ENCODE data around the gene RPE65.
"Not testable (repeated sequence)": the region's sequence is repeated elsewhere in the genome, so short reads cannot be mapped to it uniquely, and the experiment has no call there.

RPE65 gene

DNA sequence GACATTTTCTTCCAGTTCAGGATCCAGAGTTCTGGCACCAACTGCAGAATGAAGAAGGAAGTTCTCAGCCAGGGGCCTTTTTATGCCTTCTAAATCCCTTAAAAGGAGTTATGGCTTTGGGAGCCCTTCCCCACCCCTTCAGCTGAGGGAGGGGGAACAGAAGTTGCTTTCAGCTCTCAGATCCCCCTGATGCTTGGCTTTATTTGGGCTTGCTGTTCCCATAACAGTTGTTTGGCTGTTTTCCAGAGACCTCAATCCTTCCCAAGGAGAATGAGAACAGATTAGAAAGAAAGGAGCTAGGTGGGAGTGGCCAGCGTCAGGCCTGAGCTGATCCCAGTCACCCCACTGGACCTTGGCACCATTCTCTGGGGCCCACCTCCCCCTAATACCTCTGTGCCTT, at the start of gene RPE65:
Gene RPE65 (minus strand): TSS at position 54 of the 400 bp plus-strand sequence. CDS start 49 bp downstream, at position 5.
- no peak for DNase-seq

DNA sequence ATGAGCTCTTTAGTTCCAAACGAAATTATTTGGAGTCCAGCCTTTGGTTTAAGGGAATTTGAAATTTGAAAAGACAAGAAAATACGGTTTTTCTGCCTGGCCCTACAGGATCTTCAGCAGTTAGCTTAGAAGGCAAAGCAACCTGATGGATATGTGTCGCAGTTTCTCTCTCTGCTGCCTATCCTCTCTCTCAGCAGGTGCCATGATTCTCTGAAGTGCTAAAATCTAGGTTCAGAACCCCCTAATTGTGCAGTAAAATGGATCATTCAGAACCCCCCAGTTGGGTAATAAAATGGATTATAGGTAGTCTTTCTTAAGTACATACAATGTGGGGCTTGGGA, 47.6 kb upstream of the RPE65 start:
- no peak for DNase-seq

DNA sequence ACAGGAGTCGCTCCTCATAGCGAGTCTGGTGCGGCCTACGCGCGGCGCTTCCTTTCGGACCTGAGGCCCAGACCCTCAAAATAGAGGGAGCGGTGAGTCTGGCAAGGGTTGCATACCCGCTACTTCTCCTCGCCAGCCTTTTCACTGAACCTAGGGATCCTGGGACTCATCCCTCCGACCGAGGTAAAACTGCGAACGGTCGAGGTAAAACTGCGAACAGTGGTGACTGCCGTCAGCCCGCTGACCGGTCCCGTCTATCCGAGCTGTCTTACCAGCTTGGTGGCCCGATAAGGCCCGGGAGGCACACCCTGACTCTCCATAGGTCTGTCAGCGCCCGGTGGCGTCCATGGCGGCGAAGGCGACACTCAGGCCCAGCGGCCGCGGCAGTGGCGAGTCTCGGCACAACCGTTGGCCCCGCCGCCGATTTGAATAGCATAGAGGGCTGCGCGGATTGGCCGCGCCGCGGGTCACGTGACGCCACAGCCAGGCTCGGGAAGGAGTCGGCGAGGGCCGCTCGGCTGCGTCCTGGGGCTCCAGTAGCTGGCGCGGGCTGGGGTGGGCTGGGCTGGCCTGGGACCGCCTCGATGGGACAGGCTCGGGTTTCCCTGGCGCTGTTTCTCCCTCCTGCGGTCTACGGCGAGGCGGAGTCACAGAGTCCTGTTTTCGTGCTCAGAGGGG, 47.1 kb upstream of the RPE65 start, which contains the start of gene DEPDC1:
Gene DEPDC1 (minus strand): TSS at position 403 of the 678 bp plus-strand sequence. CDS start 83 bp downstream, at position 320.
- peak; percentile 83 to 86 for DNase-seq

DNA sequence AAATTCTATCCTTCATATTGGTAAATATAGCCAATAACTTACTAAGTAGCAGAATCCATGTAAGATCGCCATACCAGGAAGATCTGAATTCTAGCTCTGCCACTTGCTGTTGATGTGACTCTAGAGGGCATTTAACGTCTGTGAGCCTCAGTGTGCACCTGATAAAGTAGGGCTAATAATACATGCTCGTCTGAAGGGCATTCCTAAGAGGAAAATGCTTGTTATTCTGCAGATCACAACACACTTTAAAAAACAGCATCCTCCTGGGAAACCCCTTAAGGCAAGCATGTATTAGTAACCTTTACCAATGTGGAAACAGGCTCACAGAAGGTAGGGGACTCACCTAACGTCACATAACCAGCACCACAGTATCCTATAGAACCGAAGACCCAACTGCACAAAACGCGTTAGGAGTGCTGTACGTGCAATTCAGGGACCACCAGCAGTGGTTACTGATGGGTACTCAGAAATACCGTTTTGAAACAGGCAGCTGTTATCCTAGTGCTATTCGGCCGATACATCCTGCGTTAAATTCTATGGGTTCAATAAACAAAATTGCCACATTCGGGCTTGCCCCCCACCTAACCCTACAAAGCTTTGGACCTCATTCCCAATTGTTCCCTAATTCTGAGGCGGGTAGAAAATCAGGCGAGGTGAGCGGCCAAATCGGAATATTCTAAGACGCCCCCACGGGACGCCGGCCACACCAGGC, 46.4 kb upstream of the RPE65 start:
- DNase-seq = no peak

DNA sequence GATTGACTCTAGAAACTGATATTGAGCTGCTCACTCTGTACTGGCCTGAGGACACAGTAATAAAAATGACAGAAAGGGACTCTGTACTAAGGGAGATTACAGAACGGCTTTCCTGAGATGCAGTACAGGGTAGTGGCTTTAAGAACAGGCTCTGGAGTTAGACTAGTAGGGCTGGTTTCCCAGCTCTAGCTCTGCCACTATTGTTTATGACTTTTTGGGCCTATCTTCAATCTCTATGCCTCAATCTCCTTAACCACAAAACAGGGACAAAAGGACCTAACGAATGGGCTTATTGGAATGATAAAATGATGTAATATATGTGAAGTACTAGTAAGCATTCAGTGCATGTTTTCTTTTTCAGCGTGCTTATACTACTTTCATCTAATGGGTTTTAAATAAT, 45.8 kb upstream of the RPE65 start:
- no peak for DNase-seq

DNA sequence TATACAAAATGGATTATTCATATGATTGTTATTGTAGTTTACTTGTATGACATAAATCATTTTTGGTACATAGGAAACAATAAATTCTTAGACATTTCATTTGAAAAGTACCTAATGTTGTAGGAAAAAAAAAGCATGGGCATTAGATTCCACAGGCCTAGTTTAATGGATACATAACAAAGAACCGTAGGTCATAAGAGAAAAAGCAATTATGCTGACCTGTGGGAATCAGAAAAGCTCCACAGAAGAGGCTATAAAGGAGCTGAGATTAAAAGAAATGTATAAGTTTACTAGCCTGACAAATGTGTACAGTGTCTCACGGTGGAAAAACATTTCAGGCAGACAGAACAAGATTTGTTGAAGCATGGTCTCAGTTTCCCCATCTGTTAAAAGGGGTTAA, 43.4 kb upstream of the RPE65 start:
- no peak for DNase-seq

DNA sequence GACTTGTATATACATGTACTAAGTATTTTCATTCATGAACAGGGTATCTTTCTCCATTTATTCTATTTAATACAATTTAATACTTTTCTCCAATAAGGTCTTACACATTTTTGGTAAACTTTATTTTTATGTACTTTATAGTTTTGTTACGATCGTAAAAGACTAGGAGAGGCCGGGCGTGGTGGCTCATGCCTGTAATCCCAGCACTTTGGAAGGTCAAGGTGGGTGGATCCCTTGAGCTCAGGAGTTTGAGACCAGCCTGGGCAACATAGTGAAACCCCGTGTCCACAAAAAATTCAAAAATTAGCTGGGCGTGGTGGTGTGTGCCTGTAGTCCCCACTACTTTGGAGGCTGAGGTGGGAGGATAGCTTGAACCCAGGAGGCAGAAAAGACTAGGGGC, 42.5 kb upstream of the RPE65 start:
- DNase-seq = not testable (repeated sequence)

DNA sequence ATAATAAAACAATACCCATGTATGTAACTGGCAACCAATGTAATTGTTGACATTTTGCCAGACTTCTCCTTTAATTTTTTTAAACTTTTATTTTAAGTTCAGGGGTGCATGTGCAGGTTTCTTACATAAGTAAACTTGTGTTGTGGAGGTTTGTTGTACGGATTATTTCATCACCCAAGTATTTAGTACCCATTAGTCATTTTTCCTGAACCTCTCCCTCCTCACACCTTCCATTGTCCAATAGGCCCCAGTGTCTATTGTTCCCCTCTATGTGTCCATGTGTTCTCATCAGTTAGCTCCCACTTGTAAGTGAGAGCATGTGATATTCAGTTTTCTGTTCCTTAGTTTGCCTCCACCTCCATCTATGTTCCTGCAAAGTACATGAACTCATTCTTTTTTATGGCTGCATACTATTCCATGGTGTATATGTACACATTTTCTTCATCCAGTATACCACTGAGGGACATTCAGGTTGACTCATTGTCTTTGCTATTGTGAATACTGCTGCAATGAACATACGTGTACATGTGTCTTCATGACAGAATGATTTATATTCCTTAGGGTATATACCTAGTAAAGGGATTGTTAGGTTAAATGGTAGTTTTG, 40.4 kb upstream of the RPE65 start:
- DNase-seq = no peak

DNA sequence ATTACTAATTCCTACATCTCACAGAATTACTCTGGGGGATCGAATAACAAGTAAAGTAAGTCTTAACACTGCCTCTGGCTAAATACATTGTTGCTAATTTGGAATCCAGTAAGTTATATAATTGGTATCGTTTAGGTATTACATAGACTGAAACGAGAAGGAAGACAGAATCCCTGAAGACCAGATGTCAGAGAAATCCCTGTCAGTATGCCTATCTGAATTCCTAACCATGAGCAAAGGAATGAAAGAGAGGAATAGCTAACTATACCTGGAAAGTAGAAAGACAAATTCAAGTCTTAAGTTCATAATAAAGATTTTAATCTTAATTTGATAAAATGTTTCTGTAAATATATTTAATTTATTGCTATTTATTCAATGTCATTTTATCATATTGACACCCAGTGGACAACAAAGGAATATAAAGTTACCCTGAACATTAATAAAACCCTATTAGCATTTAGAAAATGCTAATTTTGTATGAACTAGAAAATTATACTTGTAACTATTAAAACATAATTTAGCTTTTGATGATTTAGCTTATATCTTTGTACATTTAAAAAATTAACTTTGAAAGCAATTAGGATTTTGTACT, 35.8 kb upstream of the RPE65 start:
- no peak for DNase-seq

DNA sequence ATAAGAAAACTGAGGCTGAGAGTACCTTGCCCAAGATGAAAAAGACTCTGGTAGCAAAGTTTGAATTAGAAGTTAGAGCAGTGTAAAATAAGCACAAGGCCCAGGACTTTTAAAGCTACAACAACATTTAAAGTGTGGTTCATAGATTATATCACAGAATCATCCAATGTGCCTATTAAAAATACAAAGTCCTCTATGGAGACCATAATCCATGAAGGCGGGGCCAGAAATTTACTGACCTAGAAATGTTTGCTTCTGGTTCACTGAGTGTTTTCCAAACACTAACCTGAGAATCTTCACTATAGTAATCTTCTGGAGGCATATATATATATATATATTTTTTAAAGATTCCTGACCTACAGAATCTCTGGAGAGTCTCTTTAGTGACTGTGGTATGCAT, 34.9 kb upstream of the RPE65 start:
- DNase-seq = no peak

DNA sequence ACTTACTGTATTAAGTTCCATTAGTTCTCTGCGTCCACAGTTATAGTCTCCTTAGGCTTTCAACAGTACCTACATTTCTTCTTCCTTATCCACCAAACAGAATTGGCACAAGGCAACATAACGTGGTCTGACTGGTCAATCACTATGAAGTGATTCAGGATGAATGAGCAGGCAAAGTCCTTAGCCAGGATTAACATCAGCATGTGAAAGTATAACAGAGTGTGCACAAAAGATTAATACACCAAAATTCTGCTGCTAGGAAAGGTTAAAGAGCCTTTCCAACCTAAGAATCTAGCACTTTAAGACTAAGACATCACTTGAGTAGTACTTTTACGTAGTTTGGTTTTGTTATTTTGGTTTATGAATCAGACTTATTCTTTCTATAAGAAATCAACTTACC, 31.3 kb upstream of the RPE65 start:
- no peak for DNase-seq

DNA sequence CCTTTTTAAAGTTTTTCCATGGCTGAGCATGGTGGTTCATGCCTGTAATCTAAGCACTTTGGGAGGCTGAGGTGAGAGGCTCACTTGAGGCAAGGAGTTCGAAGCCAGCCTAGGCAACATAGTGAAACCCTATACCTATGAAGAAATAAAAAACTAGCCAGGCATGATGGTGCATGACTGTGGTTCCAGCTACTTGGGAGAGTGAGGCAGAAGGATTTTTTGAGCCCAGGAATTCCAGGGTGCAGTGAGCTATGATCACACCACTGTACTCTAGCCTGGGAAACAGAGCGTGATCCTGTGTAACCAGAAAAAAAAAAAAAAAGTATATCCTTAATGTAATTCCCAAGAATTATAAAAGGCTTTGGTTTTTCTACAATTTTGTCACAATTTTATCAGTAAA, 29.7 kb upstream of the RPE65 start:
- no peak for DNase-seq

DNA sequence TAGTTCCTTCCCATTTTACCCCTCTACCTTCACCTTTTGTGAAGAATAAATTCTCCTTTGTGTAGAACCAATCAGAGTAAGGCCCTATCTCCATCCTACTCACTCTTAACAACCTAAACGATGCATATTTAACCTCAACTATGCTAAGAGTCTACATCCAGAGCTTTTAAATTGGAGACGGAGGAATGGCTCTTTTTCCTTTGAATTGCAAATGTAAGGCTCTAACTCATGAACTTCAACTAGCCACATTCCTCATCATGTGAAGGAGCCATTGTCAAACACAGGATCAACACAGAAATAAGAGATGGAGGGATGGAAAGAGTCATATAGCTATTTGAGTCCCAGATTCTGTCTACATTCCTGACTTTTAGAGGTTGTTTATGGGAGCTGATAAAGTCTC, 28.9 kb upstream of the RPE65 start:
- no peak for DNase-seq

DNA sequence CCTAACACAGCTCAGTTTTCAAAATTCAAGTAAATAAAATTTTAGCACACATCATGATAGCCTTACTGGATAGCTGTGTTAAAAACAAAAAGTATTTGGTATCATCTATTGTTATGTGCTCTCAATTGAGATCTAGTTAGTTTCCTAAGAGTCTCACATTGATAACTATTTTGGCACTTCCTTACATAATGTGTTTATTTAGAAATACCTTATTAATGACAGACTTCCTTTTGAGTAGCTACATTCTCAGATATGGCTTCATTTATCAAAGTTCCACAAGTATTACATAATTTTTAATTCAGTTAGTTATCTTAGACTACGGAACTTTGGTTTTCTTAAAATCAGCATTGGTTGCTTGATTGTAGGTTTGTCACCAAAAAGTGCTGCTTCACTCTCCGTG, 26.9 kb upstream of the RPE65 start:
- not testable (repeated sequence) for DNase-seq

DNA sequence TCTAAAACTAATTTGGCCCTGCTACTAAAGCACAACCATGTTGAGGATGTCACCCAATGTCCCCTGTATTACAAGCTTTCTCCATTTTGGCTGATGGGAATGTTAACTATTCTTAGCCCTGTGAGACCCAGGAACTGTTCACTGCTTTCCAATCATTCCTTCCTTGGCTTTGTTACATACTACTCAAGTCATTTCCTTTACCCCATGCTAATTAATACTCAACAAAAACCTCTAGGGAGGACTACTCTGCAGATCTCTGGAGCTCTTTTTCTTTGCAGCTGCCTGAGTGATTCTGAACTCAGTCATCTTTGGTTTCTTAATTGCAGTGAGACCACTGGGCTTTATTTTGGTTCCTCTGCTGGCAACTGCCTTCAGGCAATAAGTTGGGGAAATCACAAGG, 23.3 kb upstream of the RPE65 start:
- DNase-seq = no peak

DNA sequence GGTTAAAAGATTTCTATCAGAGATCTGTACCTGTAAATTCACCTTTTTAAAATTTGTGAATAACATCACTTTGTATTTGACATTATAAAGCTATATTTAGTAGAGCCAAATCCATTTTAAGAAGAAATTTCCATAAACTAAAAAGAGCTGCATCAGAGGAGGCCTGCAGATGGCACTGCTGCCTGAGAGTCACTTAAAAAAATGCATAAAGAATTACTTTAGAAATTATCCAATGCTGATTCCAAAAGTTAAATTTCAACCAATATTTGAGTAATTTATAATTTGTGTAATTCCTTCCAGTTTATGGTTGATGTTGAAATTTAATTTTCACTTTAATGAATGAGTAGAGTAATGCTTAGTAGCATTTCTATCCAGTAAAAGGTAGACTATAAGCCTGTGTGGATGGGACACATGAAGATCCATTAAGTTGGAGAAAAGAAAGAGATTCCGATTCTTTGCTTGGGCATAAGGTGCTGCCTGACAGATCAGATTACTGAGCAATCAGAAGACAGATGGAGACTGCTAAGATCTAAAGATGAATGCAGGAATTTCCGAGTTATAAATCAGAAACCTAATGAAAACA, 20.7 kb upstream of the RPE65 start:
- DNase-seq = no peak

DNA sequence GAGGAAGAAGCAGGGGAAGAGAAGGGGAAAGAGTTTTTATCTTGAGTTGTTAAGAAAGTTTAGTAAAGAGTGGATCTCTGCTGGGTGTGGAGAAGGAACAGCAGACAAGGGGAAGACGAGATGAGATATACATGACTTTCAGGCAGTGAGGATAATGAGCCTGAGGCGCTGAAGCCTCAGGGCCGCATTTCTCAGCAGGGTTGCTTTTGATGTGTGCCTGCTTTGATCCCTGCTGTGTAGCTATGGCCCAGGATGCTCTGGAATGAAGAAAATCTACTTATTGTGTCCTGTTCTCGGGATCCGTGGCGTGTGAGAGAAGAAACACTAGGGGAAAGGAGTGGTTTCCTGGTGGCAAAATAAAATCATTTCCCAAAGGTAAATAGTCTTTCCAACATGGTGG, 15.1 kb upstream of the RPE65 start:
- DNase-seq = no peak

DNA sequence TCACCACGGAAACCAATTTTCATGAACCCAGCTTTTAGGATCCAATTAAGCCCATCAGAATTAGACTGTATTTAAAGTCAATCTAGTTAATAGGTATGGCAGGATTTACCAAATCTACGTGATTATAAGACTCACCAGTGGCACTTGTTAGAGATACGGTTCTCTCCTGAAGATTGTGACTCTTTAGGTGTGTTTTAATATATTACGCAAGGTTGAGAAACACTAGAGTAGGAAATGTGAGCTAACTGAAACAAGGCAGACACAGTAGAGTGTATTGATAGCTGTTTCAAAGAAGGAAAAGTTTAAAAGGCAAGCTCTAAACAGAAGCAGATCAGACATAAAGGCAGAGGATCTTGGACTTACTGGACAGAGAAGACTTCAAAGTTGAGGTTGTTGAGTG, 11.2 kb upstream of the RPE65 start:
- DNase-seq = no peak

DNA sequence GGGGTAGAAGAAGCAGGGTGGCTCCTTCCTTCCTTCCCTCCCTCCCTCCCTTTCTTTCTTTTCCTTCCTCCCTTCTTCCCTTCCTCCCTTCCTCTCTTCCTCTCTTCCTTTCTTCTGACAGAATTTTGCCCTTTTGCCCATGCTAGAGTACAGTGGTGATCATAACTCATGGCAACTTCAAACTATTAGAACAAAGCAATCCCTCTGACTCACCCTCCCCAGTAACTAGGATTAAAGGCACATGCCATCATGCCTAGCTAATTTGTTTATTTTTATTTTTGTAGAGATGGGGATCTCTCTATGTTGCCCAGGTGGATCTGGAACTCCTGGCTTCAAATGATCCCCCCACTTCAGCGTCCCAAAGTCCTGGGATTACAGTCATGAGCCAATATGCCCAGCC, 10.0 kb upstream of the RPE65 start:
- no peak for DNase-seq

DNA sequence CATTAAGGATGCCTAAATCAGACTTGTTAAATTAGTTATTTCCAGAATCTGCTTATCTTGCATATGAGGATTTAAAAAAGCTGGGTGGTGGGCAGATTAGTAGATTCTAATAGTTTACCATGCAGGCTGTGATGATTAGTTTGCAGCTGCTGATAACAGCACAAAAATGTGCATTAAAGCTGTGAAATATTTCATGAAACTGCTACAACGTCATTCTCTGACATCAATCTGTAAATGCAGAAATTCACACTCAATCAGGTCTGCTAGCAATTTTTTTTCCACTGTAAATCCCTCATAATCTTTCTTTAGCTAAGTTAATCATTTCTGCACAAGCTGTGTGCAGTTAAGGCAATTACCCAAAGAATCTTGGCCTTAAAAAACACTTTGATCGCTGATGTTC, 9.3 kb upstream of the RPE65 start:
- no peak for DNase-seq

DNA sequence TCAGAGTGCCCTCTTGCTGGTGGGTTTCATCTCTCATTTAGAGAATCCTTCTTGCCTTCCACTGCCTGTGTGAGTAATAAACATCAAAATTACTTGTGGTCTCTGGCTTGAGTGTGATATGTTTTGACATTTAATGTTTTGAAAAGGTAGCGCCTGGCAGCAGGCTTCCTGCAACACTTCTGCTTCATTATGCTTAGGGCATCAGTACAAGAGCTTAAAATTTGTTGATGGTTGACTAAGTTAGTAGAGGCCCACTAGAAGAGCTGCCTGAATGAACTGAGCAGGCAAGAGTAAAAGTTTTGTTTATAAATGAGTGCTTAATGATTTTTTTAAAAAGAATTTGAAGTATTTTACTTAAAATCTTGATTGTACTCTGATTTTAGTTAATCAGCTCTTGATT, 6.4 kb upstream of the RPE65 start:
- no peak for DNase-seq

DNA sequence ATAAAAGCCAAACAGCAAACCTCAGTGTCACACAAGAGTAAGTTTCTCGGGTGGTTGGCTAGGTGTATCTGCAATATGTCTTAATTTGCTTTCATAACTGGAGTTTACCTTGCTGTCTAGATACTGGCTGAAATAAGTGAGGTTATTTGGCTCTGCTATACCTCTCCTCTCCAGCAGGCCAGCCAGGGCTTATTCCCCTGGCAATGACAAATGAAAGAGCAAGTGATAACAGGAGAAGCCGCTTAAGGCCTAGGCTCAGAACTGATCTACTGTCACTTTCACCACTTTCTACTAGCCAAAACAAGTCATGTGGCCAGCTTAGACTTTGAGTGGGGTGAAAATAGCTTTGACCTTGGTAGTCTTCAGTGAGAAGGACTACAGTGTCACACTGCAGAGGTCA, 4.8 kb upstream of the RPE65 start:
- no peak for DNase-seq

DNA sequence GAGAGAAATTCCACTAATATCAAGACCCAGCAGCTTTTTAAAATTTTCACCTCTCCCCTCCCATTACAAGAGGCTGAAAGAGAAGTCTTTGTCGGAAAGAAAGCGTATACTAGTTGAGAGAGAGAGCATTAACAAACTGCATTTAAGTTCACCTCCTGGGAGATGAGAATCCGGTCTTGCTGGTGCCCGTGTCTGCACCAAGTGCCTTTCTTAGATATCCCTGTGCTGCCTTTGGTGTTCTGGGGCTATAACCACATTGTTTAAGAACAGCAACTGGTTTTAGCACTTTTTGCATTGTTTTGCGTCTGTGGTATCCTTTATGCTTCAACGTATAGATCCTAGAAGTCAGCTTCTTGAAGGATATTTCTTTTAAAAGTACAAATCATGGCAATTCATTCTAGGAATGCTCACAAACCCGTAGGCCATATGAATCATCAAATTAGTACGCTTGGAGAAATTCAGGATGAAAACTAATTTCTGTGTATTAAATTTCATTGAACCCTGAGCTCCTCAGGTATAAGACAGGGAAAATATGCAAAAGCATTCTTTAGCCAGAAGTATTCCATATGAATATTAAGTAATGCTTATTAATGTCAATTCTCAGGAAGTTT, 3.4 kb upstream of the RPE65 start:
- no peak for DNase-seq
